GM18505 (cell line): ENCODE results near the gene ZNF135.

Experiments
- ATAC-seq: cut with Tn5 transposase; IDR thresholded peaks from one replicate; pipeline ENCODE4 v1.9.1; 2021; ENCODE audit not compliant: unreplicated experiment
- POLR2A ChIP-seq: IDR thresholded peaks from 4 replicates; pipeline ENCODE4 v1.6.1; 2011; ENCODE audit warnings: borderline replicate concordance; ENCODE audit not compliant: insufficient read depth, insufficient read length; ENCODE audit errors: extremely low read depth

Gene ZNF135

GRCh38 chr19:58059003-58059670 lies at the start of gene ZNF135:
TSS of gene ZNF135 (plus strand) at chr19:58059282. CDS start at chr19:58060003, 721 bp downstream.
- ATAC-seq = no peak

GRCh38 chr19:58009301-58009665 lies 49.8 kb upstream of the ZNF135 start:
- ATAC-seq = no peak
- no peak for TF ChIP-seq POLR2A

More at GRCh38 chr19:58059003-58059670, at the start of gene ZNF135:
- TF ChIP-seq POLR2A = no peak

- no peak for ATAC-seq
- TF ChIP-seq POLR2A = no peak
Observed at GRCh38 chr19:58009666-58010301, 49.3 kb upstream of the ZNF135 start.

- TF ChIP-seq POLR2A = no peak
- ATAC-seq = no peak
Observed at GRCh38 chr19:58010507-58010906, 48.6 kb upstream of the ZNF135 start.

- TF ChIP-seq POLR2A = no peak
- no peak for ATAC-seq
Observed at GRCh38 chr19:58014141-58014540, 44.9 kb upstream of the ZNF135 start.

- no peak for TF ChIP-seq POLR2A
- no peak for ATAC-seq
Observed at GRCh38 chr19:58020129-58020528, 39.0 kb upstream of the ZNF135 start.

- no peak for TF ChIP-seq POLR2A
- no peak for ATAC-seq
Observed at GRCh38 chr19:58021541-58022282, 37.4 kb upstream of the ZNF135 start.

- no peak for TF ChIP-seq POLR2A
- ATAC-seq = no peak
Observed at GRCh38 chr19:58022283-58022660, 36.8 kb upstream of the ZNF135 start.

GRCh38 chr19:58024661-58025060 lies 34.4 kb upstream of the ZNF135 start:
- TF ChIP-seq POLR2A = no peak
- ATAC-seq = no peak

GRCh38 chr19:58033741-58034476 lies 25.2 kb upstream of the ZNF135 start, which contains the start of gene ZSCAN1:
TSS of gene ZSCAN1 (plus strand) at chr19:58034025. CDS start at chr19:58037837, 3,812 bp downstream.
- no peak for ATAC-seq
- no peak for TF ChIP-seq POLR2A

- no peak for TF ChIP-seq POLR2A
Observed at GRCh38 chr19:58034477-58034793, 24.6 kb upstream of the ZNF135 start.

GRCh38 chr19:58035863-58036262 lies 23.2 kb upstream of the ZNF135 start:
- no peak for ATAC-seq
- no peak for TF ChIP-seq POLR2A

More at GRCh38 chr19:58034477-58034793, 24.6 kb upstream of the ZNF135 start:
- ATAC-seq = no peak
